Type B pancreatic cell (in vitro differentiated cells): ENCODE results near the gene WNT10A. TPM values are rescaled to one million over a fixed set of nuclear protein-coding genes. Genes with fewer than 3 reads are reported as not detected.
"Not testable (repeated sequence)": the region's sequence is repeated elsewhere in the genome, so short reads cannot be mapped to it uniquely, and the experiment has no call there.

Experiments used
- DNase-seq: peaks from one replicate; pipeline ENCODE4 v3.0.0; 2021; ENCODE audit warnings: mixed read lengths; ENCODE audit not compliant: unreplicated experiment; ENCODE audit errors: extremely low spot score
- H3K27ac Mint-ChIP-seq: 2 replicates; pipeline ENCODE4 v1.8.0; 2021; ENCODE audit warnings: mild to moderate bottlenecking, mixed read lengths
- H3K27me3 Mint-ChIP-seq: 2 replicates; pipeline ENCODE4 v1.8.0; 2021; ENCODE audit warnings: mixed read lengths
- H3K36me3 Mint-ChIP-seq: 2 replicates; pipeline ENCODE4 v1.8.0; 2021; ENCODE audit warnings: mixed read lengths
- H3K4me1 Mint-ChIP-seq: one replicate; pipeline ENCODE4 v1.8.0; 2021; ENCODE audit warnings: mixed read lengths; ENCODE audit not compliant: unreplicated experiment
- H3K4me3 Mint-ChIP-seq: 2 replicates; pipeline ENCODE4 v1.8.0; 2021; ENCODE audit warnings: mild to moderate bottlenecking, mixed read lengths
- H3K9me3 Mint-ChIP-seq: 2 replicates; pipeline ENCODE4 v1.8.0; 2021; ENCODE audit warnings: mixed read lengths
- CTCF ChIP-seq: fragments of 200-600 bp; sonication (generic); conservative IDR thresholded peaks from 2 replicates; pipeline ENCODE4 v1.5.0; 2021; ENCODE audit warnings: antibody characterized with exemption, mild to moderate bottlenecking
- total RNA-seq: library from RNA; stranded (reverse); gene quantifications from 2 replicates; pipeline ENCODE4 v1.2.1, GENCODE V29; 2021; ENCODE audit warnings: low replicate concordance

Gene WNT10A
- total RNA-seq, 1 donor from 2014 or later = 5.5 TPM

DNA sequence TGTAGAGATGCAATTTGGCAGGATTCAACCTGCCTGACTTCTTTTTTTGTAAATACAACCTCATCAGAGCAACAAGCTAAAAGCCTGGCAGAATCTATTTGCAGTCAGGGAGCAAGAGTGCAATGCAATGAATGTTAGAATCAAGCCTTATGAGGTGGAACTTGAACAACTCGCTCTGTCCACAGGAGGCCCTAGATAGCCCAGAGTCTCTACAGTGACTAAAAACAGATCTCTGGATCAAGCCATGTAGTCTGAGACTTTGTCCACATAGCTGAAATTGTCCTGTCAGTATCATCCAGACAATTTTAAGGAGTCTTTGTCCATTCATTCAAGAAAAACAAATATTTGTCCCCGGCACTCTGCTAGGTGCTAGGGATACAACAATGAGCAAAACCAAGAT is 46.8 kb downstream of the WNT10A start:
- Mint-ChIP-seq H3K4me1 (no peaks in the 10 kb centered on the region), H3K27me3 (peaks cover 10% of the 10 kb centered on the region), H3K4me3 (no peak overlapping the region), H3K27ac (no peak overlapping the region), H3K36me3 (no peaks in the 10 kb centered on the region), H3K9me3 (no peaks in the 10 kb centered on the region)
- TF ChIP-seq CTCF = no peak
- no peak for DNase-seq

GRCh38 chr2:218927876-218928275 is 47.2 kb downstream of the WNT10A start:
- H3K4me3 Mint-ChIP-seq = no peak overlapping the region
- no peak for TF ChIP-seq CTCF
- no peaks in the 10 kb centered on the region for H3K36me3 Mint-ChIP-seq
- H3K4me1 Mint-ChIP-seq = no peaks in the 10 kb centered on the region
- no peaks in the 10 kb centered on the region for H3K9me3 Mint-ChIP-seq
- no peak for DNase-seq
- H3K27me3 Mint-ChIP-seq = peaks cover 11% of the 10 kb centered on the region
- H3K27ac Mint-ChIP-seq = no peak overlapping the region

- H3K36me3 Mint-ChIP-seq, H3K4me3 Mint-ChIP-seq, DNase-seq, H3K4me1 Mint-ChIP-seq, H3K27ac Mint-ChIP-seq, H3K9me3 Mint-ChIP-seq: not testable (repeated sequence)
- H3K27me3 Mint-ChIP-seq = peaks cover 26% of the 10 kb centered on the region
These were observed 49.8 kb downstream of the WNT10A start for GRCh38 chr2:218930488-218930887.

DNA sequence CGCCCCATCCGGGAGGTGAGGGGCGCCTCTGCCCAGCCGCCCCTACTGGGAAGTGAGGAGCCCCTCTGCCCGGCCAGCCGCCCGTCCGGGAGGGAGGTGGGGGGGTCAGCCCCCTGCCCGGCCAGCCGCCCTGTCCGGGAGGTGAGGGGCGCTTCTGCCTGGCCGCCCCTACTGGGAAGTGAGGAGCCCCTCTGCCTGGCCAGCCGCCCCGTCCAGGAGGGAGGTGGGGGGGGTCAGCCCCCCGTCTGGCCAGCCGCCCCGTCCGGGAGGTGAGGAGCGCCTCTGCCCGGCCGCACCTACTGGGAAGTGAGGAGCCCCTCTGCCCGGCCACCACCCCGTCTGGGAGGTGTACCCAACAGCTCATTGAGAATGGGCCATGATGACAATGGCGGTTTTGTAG is 51.1 kb downstream of the WNT10A start:
- H3K4me1 Mint-ChIP-seq, H3K27ac Mint-ChIP-seq, H3K36me3 Mint-ChIP-seq, H3K9me3 Mint-ChIP-seq, DNase-seq, H3K4me3 Mint-ChIP-seq: not testable (repeated sequence)
- H3K27me3 Mint-ChIP-seq = peaks cover 38% of the 10 kb centered on the region

Other genes with a start within 250 kb of the WNT10A start
- 35.0 and 38.3 TPM in 2 replicates for gene ZNF142, start 221.2 kb upstream of the WNT10A start, total RNA-seq
- 46.0 and 64.2 TPM in 2 replicates for gene BCS1L, start 221.2 kb upstream of the WNT10A start, total RNA-seq
- gene RNF25, start 208.8 kb upstream of the WNT10A start, total RNA-seq = 22.8 and 30.5 TPM in 2 replicates
- 60.4 and 102 TPM in 2 replicates for gene STK36, start 208.8 kb upstream of the WNT10A start, total RNA-seq
- 59.2 and 79.8 TPM in 2 replicates for gene TTLL4, start 170.0 kb upstream of the WNT10A start, total RNA-seq
- gene CYP27A1, start 98.7 kb upstream of the WNT10A start, total RNA-seq = 6.5 and 6.9 TPM in 2 replicates
- not detected in 2 replicates for gene PRKAG3, start 49.0 kb upstream of the WNT10A start, total RNA-seq
- gene WNT6, start 21.0 kb upstream of the WNT10A start, total RNA-seq = 24.7 and 123 TPM in 2 replicates
- gene CDK5R2, start 78.8 kb downstream of the WNT10A start, total RNA-seq = 5.9 and 10.0 TPM in 2 replicates
- 12.5 and 51.1 TPM in 2 replicates for gene FEV, start 104.3 kb downstream of the WNT10A start, total RNA-seq
- 77.3 and 179 TPM in 2 replicates for gene CRYBA2, start 112.6 kb downstream of the WNT10A start, total RNA-seq
- 0.29 and 2.1 TPM in 2 replicates for gene CFAP65, start 160.7 kb downstream of the WNT10A start, total RNA-seq
- 10.8 and 13.8 TPM in 2 replicates for gene IHH, start 180.1 kb downstream of the WNT10A start, total RNA-seq